GM23338 (cell line): ENCODE results near the gene LURAP1L.

Experiments used
- CREB1 ChIP-seq: fragments of 250-450 bp; sonication (Bioruptor Pico); IDR thresholded peaks from 2 replicates; pipeline ENCODE4 v1.5.0; 2020; ENCODE audit warnings: low read depth, mild to moderate bottlenecking, moderate library complexity
- CTCF ChIP-seq, 2 experiments: fragments of 200-600 bp in 1 of 2; sonication (generic) in 1 of 2; conservative IDR thresholded peaks; 2 replicates each; pipeline versions ENCODE4 v1.5.1 to v1.6.1; 2016 to 2017; ENCODE audit warnings: antibody characterized with exemption in 2 of 2, low read depth in 2 of 2, mild to moderate bottlenecking in 2 of 2, moderate library complexity in 1 of 2
- ETS1 ChIP-seq: IDR thresholded peaks from 2 replicates; pipeline ENCODE4 v1.6.1; 2016; ENCODE audit warnings: antibody characterized with exemption
- EZH2 ChIP-seq: fragments of 200-600 bp; sonication (generic); IDR thresholded peaks from one replicate; pipeline ENCODE4 v1.8.0; 2017; ENCODE audit warnings: antibody characterized with exemption, mild to moderate bottlenecking, low read depth; ENCODE audit not compliant: unreplicated experiment
- EZH2phosphoT487 ChIP-seq: fragments of 200-600 bp; sonication (generic); IDR thresholded peaks from one replicate; pipeline ENCODE4 v1.8.1; 2018; ENCODE audit warnings: antibody characterized with exemption; ENCODE audit not compliant: unreplicated experiment
- JUNB ChIP-seq: IDR thresholded peaks from one replicate; pipeline ENCODE4 v1.6.1; 2016; ENCODE audit warnings: antibody characterized with exemption; ENCODE audit not compliant: unreplicated experiment
- POLR2AphosphoS5 ChIP-seq: IDR thresholded peaks from 2 replicates; pipeline ENCODE4 v1.6.1; 2016; ENCODE audit warnings: antibody characterized with exemption, low read depth
- STAT1 ChIP-seq: IDR thresholded peaks from one replicate; pipeline ENCODE4 v1.6.1; 2016; ENCODE audit warnings: antibody characterized with exemption; ENCODE audit not compliant: unreplicated experiment
- ZNF114 ChIP-seq: fragments of 250-450 bp; sonication (Bioruptor Pico); IDR thresholded peaks from 2 replicates; pipeline ENCODE4 v1.5.0; 2020; ENCODE audit warnings: mild to moderate bottlenecking, moderate library complexity
- ZNF331 ChIP-seq: fragments of 250-450 bp; sonication (Bioruptor Pico); IDR thresholded peaks from 2 replicates; pipeline ENCODE4 v1.5.0; 2020; ENCODE audit warnings: low read depth, mild to moderate bottlenecking, moderate library complexity
- TF ChIP-seq, protein P1 (sequence below): IDR thresholded peaks from one replicate; pipeline ENCODE4 v1.6.1; 2018; ENCODE audit warnings: antibody characterized with exemption; ENCODE audit not compliant: unreplicated experiment

DNA sequence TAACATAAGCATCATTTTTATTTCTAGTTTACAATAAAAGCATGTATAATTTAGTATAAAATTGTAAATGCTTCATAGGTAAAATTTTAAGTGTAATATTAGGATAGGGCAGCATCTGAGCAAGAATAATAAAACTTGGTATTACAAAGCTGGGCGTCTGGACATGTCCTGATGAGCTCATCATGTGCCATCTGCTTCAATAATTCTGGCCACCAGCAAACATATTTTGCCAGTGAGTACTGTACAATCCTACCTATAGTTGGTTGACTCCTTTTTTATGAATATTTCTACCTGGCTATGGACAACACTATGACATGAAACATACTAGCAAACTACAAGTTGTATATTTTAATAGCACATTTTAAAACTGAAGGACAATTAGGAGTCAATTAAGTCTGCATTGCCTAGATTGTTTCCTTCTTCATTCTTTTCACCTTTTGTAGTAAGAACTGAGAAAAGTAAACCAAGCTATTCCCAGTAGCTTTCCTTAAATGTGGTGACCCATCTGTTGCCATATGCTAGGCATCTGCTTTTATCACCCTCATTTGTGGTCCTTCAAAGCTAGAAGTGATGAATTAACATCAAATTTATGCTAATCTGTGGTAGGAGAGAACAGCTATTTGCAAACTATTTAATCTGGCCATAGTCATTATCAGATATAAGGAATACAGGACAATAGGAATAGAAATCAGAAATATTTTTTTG is 23.4 kb downstream of the LURAP1L start:
- TF ChIP-seq POLR2AphosphoS5 (no peak), CTCF (conservative IDR thresholded peaks at IDR 0.05; ENCODE audit: low read depth in 2 of 2) (no peak), EZH2 (no peak), STAT1 (no peak), ETS1 (no peak), EZH2phosphoT487 (no peak), CREB1 (CRISPR knock-in tag) (no peak), ZNF331 (CRISPR knock-in tag) (no peak), JUNB (no peak), ZNF114 (no peak)
- TF ChIP-seq, protein P1, sequence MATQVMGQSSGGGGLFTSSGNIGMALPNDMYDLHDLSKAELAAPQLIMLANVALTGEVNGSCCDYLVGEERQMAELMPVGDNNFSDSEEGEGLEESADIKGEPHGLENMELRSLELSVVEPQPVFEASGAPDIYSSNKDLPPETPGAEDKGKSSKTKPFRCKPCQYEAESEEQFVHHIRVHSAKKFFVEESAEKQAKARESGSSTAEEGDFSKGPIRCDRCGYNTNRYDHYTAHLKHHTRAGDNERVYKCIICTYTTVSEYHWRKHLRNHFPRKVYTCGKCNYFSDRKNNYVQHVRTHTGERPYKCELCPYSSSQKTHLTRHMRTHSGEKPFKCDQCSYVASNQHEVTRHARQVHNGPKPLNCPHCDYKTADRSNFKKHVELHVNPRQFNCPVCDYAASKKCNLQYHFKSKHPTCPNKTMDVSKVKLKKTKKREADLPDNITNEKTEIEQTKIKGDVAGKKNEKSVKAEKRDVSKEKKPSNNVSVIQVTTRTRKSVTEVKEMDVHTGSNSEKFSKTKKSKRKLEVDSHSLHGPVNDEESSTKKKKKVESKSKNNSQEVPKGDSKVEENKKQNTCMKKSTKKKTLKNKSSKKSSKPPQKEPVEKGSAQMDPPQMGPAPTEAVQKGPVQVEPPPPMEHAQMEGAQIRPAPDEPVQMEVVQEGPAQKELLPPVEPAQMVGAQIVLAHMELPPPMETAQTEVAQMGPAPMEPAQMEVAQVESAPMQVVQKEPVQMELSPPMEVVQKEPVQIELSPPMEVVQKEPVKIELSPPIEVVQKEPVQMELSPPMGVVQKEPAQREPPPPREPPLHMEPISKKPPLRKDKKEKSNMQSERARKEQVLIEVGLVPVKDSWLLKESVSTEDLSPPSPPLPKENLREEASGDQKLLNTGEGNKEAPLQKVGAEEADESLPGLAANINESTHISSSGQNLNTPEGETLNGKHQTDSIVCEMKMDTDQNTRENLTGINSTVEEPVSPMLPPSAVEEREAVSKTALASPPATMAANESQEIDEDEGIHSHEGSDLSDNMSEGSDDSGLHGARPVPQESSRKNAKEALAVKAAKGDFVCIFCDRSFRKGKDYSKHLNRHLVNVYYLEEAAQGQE = no peak
